CD4-positive, alpha-beta memory T cell (primary cell): ENCODE data around the gene MAP2K5. TPM values are rescaled to one million over a fixed set of nuclear protein-coding genes. Genes with fewer than 3 reads are reported as not detected.

Experiments used
- CTCF ChIA-PET: fragments of 350-600 bp; sonication (Branson Sonifier 250); formaldehyde crosslinking; loops from one replicate; lab custom pipeline; 2021; ENCODE audit warnings: inconsistent platforms; ENCODE audit not compliant: partially characterized antibody; lab: Charles Lee
- POLR2A ChIA-PET: fragments of 350-600 bp; sonication (Branson Sonifier 250); formaldehyde crosslinking; loops from one replicate; lab custom pipeline; 2021; ENCODE audit not compliant: partially characterized antibody; lab: Charles Lee
- DNase-seq, 5 donors: peaks; one replicate each; pipeline versions ENCODE4 v3.0.0 to v3.0.0-alpha.2; 2020 to 2022; ENCODE audit warnings: mixed read lengths in 1 of 5
- H3K27ac ChIP-seq: one replicate; pipeline ENCODE4 v1.7.0; 2013; ENCODE audit warnings: low read depth, low read length
- H3K27me3 ChIP-seq: 2 replicates; pipeline ENCODE4 v1.7.0; 2013; ENCODE audit warnings: mild to moderate bottlenecking, low read length, moderate library complexity; ENCODE audit not compliant: insufficient read depth
- H3K36me3 ChIP-seq: 2 replicates; pipeline ENCODE4 v1.7.0; 2013; ENCODE audit warnings: mild to moderate bottlenecking, low read length, moderate library complexity; ENCODE audit not compliant: insufficient read depth
- H3K4me1 ChIP-seq: 2 replicates; pipeline ENCODE4 v1.7.0; 2013; ENCODE audit warnings: mild to moderate bottlenecking, low read length, moderate library complexity; ENCODE audit not compliant: insufficient read depth
- H3K4me3 ChIP-seq, 2 donors: one replicate each; pipeline ENCODE4 v1.7.0; 2013; ENCODE audit warnings: low read length in 2 of 2, mild to moderate bottlenecking in 1 of 2
- H3K9me3 ChIP-seq, 2 donors: one replicate each; pipeline ENCODE4 v1.7.0; 2013; ENCODE audit warnings: low read length in 2 of 2, control low read depth in 1 of 2; ENCODE audit not compliant: control insufficient read depth in 1 of 2
- H3K27ac Mint-ChIP-seq, 7 donors: one replicate each; pipeline ENCODE4 v1.8.0; 2020 to 2021; ENCODE audit warnings: mixed read lengths in 7 of 7, mild to moderate bottlenecking in 6 of 7, inconsistent platforms in 3 of 7, moderate library complexity in 3 of 7
- H3K27me3 Mint-ChIP-seq, 2 donors: one replicate each; pipeline ENCODE4 v1.8.0; 2020 to 2021; ENCODE audit warnings: mixed read lengths in 2 of 2
- H3K36me3 Mint-ChIP-seq, 2 donors: one replicate each; pipeline ENCODE4 v1.8.0; 2020 to 2021; ENCODE audit warnings: mixed read lengths in 2 of 2, inconsistent platforms in 1 of 2, mild to moderate bottlenecking in 1 of 2
- H3K4me1 Mint-ChIP-seq, 4 donors: one replicate each; pipeline ENCODE4 v1.8.0; 2020 to 2021; ENCODE audit warnings: mixed read lengths in 4 of 4, mild to moderate bottlenecking in 1 of 4
- H3K4me3 Mint-ChIP-seq, 8 donors: one replicate each; pipeline ENCODE4 v1.8.0; 2020 to 2021; ENCODE audit warnings: mixed read lengths in 8 of 8, mild to moderate bottlenecking in 7 of 8, moderate library complexity in 6 of 8, inconsistent platforms in 3 of 8
- H3K9me3 Mint-ChIP-seq, 8 donors: one replicate each; pipeline ENCODE4 v1.8.0; 2020 to 2021; ENCODE audit warnings: mixed read lengths in 8 of 8, mild to moderate bottlenecking in 5 of 8, inconsistent platforms in 3 of 8, moderate library complexity in 1 of 8
- intact Hi-C: fragments of 100-400 bp; cut with micrococcal nuclease; formaldehyde crosslinking; loops from one replicate; pipeline ENCODE4 v1.15.1; 2023
- polyA plus RNA-seq, 2 donors: library from polyadenylated mRNA; unstranded; fragments of 300-500 nt; fragmentation: Illumina TruSeq; gene quantifications; one replicate each; pipeline ENCODE4 v1.2.3, GENCODE V29; 2021
- total RNA-seq, 2 experiments: library from RNA; stranded (reverse); gene quantifications; one replicate each; pipeline ENCODE4 v1.2.3, GENCODE V29; 2021

MAP2K5 gene
- total and polyA plus RNA-seq, 4 experiments from 2014 or later = 15.2 to 31.4 (median 24.9) TPM

DNA sequence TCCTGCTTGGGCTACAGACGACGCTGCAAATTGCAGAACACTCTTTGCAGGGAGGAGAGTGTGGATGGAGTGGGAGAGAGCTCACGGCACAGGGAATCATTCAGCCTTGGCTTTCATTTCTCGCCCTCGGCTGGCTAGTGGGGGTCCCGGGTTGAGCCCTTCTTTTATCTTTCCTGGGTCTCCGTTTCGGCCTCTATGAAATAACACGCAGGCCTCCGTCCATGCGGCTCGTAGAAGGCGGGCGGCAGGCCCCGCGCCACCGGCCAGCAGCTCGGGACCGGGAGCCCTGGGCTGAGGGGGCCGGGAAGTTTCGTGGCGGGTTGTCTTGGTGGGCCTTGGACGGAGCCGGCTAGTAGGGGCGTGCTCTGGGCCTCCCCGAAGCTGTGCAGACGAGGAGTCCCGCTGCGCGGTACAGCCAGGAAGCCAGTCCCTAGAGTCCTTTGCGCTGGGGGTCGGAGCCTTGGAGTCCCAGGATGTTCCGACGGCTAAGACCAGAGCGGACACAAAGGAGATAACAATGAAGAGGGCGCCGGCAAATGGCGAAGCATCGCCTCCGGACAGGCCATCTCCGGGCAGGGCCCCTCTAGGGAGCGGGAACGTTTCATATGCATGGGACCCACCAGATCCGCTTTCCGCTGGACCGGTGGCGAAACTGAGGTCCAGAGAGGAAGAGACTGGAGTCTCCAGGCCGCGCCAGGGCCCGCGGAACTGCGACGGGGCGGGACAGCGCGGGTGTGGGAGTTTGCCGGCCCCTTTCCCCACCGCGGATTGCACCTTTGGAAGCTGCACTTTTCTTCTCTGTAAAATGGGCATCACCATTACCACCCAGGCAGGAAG is 293.0 kb downstream of the MAP2K5 start:
- peaks cover 18 to 86% (median 43%) of the 10 kb centered on the region in 4 donors for H3K4me1 Mint-ChIP-seq
- peaks cover 0 to 6% of the 10 kb centered on the region in 2 donors for H3K36me3 Mint-ChIP-seq
- POLR2A ChIA-PET = interaction anchor here (1.2 to 7.7 kb wide), 5 partner anchors 51 to 595 kb away, joined by 3 to 82 read pairs (median 7); partner anchors contain the start of genes C15orf61 and MAP2K5
- H3K27ac Mint-ChIP-seq = peak overlapping the region in 4 of 7 donors; percentile 10 to 91 (median 66)
- Histone ChIP-seq H3K36me3 (no peaks in the 10 kb centered on the region), H3K4me1 (peaks cover 51% of the 10 kb centered on the region), H3K27me3 (peaks cover 45% of the 10 kb centered on the region), H3K9me3 (no peaks in the 10 kb centered on the region), H3K4me3 (peak overlapping the region; percentile 50 to 51), H3K27ac (no peak overlapping the region)
- H3K27me3 Mint-ChIP-seq = peaks cover 30 to 45% of the 10 kb centered on the region in 2 donors
- peak in 1 of 5 donors; percentile 23 for DNase-seq
- CTCF ChIA-PET = interaction anchor here (0.6 to 5.7 kb wide), 26 partner anchors 9 to 891 kb away, joined by 3 to 110 read pairs (median 4); no protein-coding TSS in a partner anchor
- intact Hi-C loops = loop anchor here (1.0 to 10.0 kb wide), 6 partner anchors 52 to 1131 kb away; partner anchors contain the start of gene SMAD6
- peaks cover 0 to 12% (median 3%) of the 10 kb centered on the region in 8 donors for H3K9me3 Mint-ChIP-seq
- H3K4me3 Mint-ChIP-seq = peak overlapping the region; percentile 83 to 95 (median 88)

DNA sequence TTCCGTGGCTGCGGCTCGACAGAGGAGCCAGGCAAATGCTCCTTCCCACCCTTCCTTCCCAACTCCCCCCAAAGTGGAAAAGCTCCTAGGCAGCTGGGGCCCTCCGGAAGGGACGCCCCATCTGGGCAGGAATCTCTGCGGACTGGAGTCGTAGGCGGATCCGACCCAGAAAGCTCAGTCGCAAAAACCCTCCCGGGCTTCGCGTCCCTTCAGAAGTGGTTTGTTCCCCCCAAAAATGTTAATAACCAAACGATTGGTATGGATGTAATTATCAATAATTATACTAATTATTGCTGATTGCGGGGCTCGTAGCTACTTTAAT is 293.6 kb downstream of the MAP2K5 start:
- Histone ChIP-seq H3K27ac (no peak overlapping the region), H3K4me1 (peaks cover 57% of the 10 kb centered on the region), H3K9me3 (no peaks in the 10 kb centered on the region), H3K36me3 (no peaks in the 10 kb centered on the region), H3K4me3 (peak overlapping the region; percentile 50 to 51), H3K27me3 (peaks cover 39% of the 10 kb centered on the region)
- H3K4me1 Mint-ChIP-seq = peaks cover 20 to 84% (median 45%) of the 10 kb centered on the region in 4 donors
- intact Hi-C loops = loop anchor here (1.0 to 10.0 kb wide), 6 partner anchors 53 to 1131 kb away; partner anchors contain the start of gene SMAD6
- peaks cover 24 to 40% of the 10 kb centered on the region in 2 donors for H3K27me3 Mint-ChIP-seq
- H3K36me3 Mint-ChIP-seq = peaks cover 0 to 6% of the 10 kb centered on the region in 2 donors
- H3K9me3 Mint-ChIP-seq = peaks cover 0 to 12% (median 3%) of the 10 kb centered on the region in 8 donors
- no peak for DNase-seq
- peak overlapping the region in 6 of 7 donors; percentile 3 to 91 (median 52) for H3K27ac Mint-ChIP-seq
- CTCF ChIA-PET = interaction anchor here (0.6 to 5.7 kb wide), 24 partner anchors 10 to 892 kb away, joined by 3 to 110 read pairs (median 4); no protein-coding TSS in a partner anchor
- H3K4me3 Mint-ChIP-seq = peak overlapping the region; percentile 75 to 95 (median 86)
- POLR2A ChIA-PET = interaction anchor here (1.2 to 7.7 kb wide), 5 partner anchors 52 to 596 kb away, joined by 3 to 82 read pairs (median 7); partner anchors contain the start of genes C15orf61 and MAP2K5

DNA sequence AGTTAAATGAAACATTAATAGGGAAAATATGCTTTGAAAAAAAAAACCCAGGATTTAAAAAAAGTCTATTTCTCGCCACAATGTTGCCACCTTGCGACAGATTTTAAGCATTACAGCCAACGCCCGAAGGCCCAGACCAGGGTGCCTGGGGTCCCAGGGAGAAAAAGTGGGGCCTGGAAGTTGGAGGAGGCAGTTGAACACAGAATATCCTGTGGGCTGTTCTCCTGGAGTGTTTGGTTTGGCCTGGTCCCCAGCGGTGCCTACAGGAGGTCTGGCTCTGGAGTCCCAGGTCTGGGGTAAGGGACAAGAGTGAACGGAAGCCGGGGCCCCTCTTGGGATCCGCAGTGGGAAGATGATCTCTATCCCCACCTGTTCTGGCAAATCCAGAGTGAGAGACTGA is 294.0 kb downstream of the MAP2K5 start:
- intact Hi-C loops = loop anchor here (1.0 to 10.0 kb wide), 6 partner anchors 53 to 1132 kb away; partner anchors contain the start of gene SMAD6
- H3K4me1 Mint-ChIP-seq = peaks cover 22 to 84% (median 49%) of the 10 kb centered on the region in 4 donors

DNA sequence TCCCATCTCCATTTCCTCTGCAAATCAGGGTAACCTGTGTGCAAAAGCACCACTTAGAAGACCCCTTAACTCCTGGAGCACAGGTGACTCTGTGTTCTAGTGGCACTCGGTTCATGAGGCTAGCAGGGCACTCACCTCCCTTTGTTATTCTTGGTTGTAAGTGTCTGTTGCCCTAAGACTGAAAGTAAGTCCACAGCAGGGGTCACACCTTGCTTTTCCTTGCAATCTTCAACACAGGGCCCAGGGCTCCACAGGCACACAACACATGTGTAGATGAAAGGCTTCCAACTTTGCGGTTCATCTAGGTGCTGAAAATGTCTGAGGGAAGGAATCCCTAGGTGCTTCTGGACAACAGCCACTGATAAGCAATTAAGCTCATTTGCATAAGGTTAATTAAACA is 294.5 kb downstream of the MAP2K5 start:
- ChIA-PET CTCF (interaction anchor here (0.7 to 5.7 kb wide), 4 partner anchors 13 to 397 kb away, joined by 3 to 110 read pairs (median 44); no protein-coding TSS in a partner anchor), POLR2A (interaction anchor here (7.7 kb wide), 1 partner anchor 53 kb away, joined by 82 read pairs; no protein-coding TSS in a partner anchor)
- H3K4me3 Mint-ChIP-seq = peak overlapping the region in 2 of 8 donors; percentile 39 to 49
- no peaks in the 10 kb centered on the region for H3K36me3 ChIP-seq
- H3K9me3 ChIP-seq = no peaks in the 10 kb centered on the region
- H3K27ac Mint-ChIP-seq = peak overlapping the region in 1 of 7 donors; percentile 91
- H3K4me1 Mint-ChIP-seq = peaks cover 23 to 86% (median 50%) of the 10 kb centered on the region in 4 donors
- peaks cover 37% of the 10 kb centered on the region for H3K27me3 ChIP-seq
- H3K4me3 ChIP-seq = no peak overlapping the region
- H3K9me3 Mint-ChIP-seq = peaks cover 0 to 12% (median 3%) of the 10 kb centered on the region in 8 donors
- DNase-seq = no peak
- H3K36me3 Mint-ChIP-seq = peaks cover 0 to 6% of the 10 kb centered on the region in 2 donors
- peaks cover 63% of the 10 kb centered on the region for H3K4me1 ChIP-seq
- peaks cover 23 to 33% of the 10 kb centered on the region in 2 donors for H3K27me3 Mint-ChIP-seq
- intact Hi-C loops = loop anchor here (1.0 to 10.0 kb wide), 6 partner anchors 54 to 1132 kb away; partner anchors contain the start of gene SMAD6
- H3K27ac ChIP-seq = no peak overlapping the region

More for the DNA sequence above, 294.0 kb downstream of the MAP2K5 start:
- peak; percentile 52 to 67 (median 54) for DNase-seq
- peaks cover 61% of the 10 kb centered on the region for H3K4me1 ChIP-seq
- peak overlapping the region in 1 of 2 donors; percentile 51 for H3K4me3 ChIP-seq
- ChIA-PET CTCF (interaction anchor here (0.7 to 5.7 kb wide), 22 partner anchors 10 to 892 kb away, joined by 3 to 110 read pairs (median 4); no protein-coding TSS in a partner anchor), POLR2A (interaction anchor here (1.2 to 7.7 kb wide), 4 partner anchors 52 to 379 kb away, joined by 3 to 82 read pairs (median 8); partner anchors contain the start of genes C15orf61 and MAP2K5)
- Mint-ChIP-seq H3K27me3 (peaks cover 23 to 36% of the 10 kb centered on the region in 2 donors), H3K27ac (peak overlapping the region in 6 of 7 donors; percentile 3 to 91 (median 52)), H3K4me3 (peak overlapping the region; percentile 75 to 95 (median 86)), H3K9me3 (peaks cover 0 to 12% (median 3%) of the 10 kb centered on the region in 8 donors), H3K36me3 (peaks cover 0 to 6% of the 10 kb centered on the region in 2 donors)
- H3K9me3 ChIP-seq = no peaks in the 10 kb centered on the region
- peaks cover 38% of the 10 kb centered on the region for H3K27me3 ChIP-seq
- no peak overlapping the region for H3K27ac ChIP-seq
- H3K36me3 ChIP-seq = no peaks in the 10 kb centered on the region

DNA sequence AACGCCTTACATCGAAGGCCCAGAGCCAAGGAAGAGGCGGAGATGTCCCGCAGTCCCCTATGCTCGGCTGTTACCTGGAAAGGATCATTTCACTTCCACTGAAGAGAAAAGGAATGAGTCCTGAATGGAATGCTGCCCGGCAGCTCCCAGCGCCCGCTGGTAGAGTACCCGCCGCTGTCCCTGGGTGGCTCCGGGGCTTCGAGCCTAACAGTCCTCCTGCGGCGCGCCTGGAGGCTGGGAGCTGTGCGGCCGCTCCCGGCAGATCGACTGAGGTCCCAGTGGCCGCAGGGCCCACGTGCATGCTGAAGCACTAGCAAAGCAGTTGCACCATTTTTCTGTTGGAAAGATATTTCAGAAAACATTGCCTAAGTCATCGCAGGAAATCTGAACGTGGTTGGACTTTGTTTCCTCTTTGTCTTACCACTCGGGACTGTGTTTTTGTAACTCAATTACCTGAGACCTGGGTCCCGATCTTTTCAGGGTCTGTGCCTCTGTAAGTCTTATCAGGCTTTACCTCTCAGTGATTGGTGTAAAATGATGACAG is 296.4 kb downstream of the MAP2K5 start:
- DNase-seq = no peak
- Mint-ChIP-seq H3K27ac (peak overlapping the region; percentile 20 to 99 (median 96)), H3K4me3 (peak overlapping the region; percentile 64 to 96 (median 94)), H3K4me1 (peaks cover 17 to 67% (median 39%) of the 10 kb centered on the region in 4 donors), H3K36me3 (peaks cover 0 to 6% of the 10 kb centered on the region in 2 donors), H3K9me3 (peaks cover 0 to 9% (median 3%) of the 10 kb centered on the region in 8 donors), H3K27me3 (peaks cover 15 to 19% of the 10 kb centered on the region in 2 donors)
- Histone ChIP-seq H3K27ac (peak overlapping the region; percentile 90), H3K4me1 (peaks cover 48% of the 10 kb centered on the region), H3K9me3 (no peaks in the 10 kb centered on the region), H3K36me3 (no peaks in the 10 kb centered on the region), H3K27me3 (peaks cover 21% of the 10 kb centered on the region), H3K4me3 (peak overlapping the region; percentile 31 to 91)
- POLR2A ChIA-PET = interaction anchor here (0.6 to 7.7 kb wide), 5 partner anchors 20 to 317 kb away, joined by 3 to 82 read pairs (median 5); partner anchors contain the start of genes C15orf61 and MAP2K5
- intact Hi-C loops = loop anchor here (1.0 to 10.0 kb wide), 2 partner anchors 298 to 1134 kb away; partner anchors contain the start of gene SMAD6
- CTCF ChIA-PET = interaction anchor here (5.7 kb wide), 2 partner anchors 55 to 381 kb away, joined by 84 to 110 read pairs; no protein-coding TSS in a partner anchor

DNA sequence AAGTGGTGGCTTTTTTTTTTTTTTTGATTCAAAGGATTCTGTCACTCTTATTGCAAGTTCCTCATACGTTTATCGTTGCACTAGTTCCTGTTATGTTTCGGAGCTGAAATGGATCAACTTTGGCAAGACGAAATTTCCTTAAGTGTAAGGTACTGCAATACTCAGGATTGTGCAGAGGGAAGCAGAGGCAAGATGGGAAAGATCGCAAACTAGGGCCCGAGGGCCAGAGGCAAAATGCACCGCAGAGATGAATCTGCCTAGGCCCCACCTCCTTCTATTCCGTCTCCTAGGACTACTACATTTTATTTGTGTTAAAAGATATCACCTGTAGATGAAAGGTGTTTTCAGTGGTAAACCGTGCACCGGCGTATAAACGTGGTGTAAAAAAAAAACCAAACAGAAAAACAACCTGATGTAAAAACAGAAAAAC is 297.0 kb downstream of the MAP2K5 start:
- H3K4me1 ChIP-seq = peaks cover 43% of the 10 kb centered on the region
- Mint-ChIP-seq H3K4me1 (peaks cover 13 to 61% (median 33%) of the 10 kb centered on the region in 4 donors), H3K4me3 (peak overlapping the region; percentile 94 to 98 (median 96)), H3K27ac (peak overlapping the region; percentile 95 to 99 (median 97)), H3K27me3 (peaks cover 11 to 13% of the 10 kb centered on the region in 2 donors), H3K36me3 (peaks cover 0 to 6% of the 10 kb centered on the region in 2 donors), H3K9me3 (peaks cover 0 to 9% (median 3%) of the 10 kb centered on the region in 8 donors)
- H3K9me3 ChIP-seq = no peaks in the 10 kb centered on the region
- DNase-seq = peak in 1 of 5 donors; percentile 68
- H3K4me3 ChIP-seq = peak overlapping the region; percentile 91 to 96
- intact Hi-C loops = loop anchor here (1.0 to 10.0 kb wide), 2 partner anchors 298 to 1135 kb away; partner anchors contain the start of gene SMAD6
- CTCF ChIA-PET = interaction anchor here (5.7 kb wide), 2 partner anchors 55 to 382 kb away, joined by 84 to 110 read pairs; no protein-coding TSS in a partner anchor
- POLR2A ChIA-PET = interaction anchor here (1.0 to 7.7 kb wide), 3 partner anchors 55 to 318 kb away, joined by 3 to 82 read pairs (median 29); partner anchors contain the start of genes C15orf61 and MAP2K5
- peak overlapping the region; percentile 90 for H3K27ac ChIP-seq
- H3K27me3 ChIP-seq = peaks cover 17% of the 10 kb centered on the region
- no peaks in the 10 kb centered on the region for H3K36me3 ChIP-seq
